K562 (cell line): Measurements from ENCODE around the gene ZNF74.

ENCODE experiments used
- MAFK ChIP-seq: IDR thresholded peaks from 2 replicates; pipeline ENCODE4 v1.6.1; 2011; ENCODE audit warnings: low read length, improper control_type of control experiment
- SMAD3 ChIP-seq: fragments of 450-650 bp; formaldehyde crosslinking; conservative IDR thresholded peaks from 2 replicates; pipeline ENCODE4 v1.4.0; 2020; ENCODE audit warnings: mild to moderate bottlenecking
- SP1 ChIP-seq: sonication (generic); formaldehyde crosslinking; IDR thresholded peaks from 2 replicates; pipeline ENCODE4 v1.8.1; 2022; ENCODE audit warnings: mild to moderate bottlenecking, missing genetic modification reagents
- TF ChIP-seq, protein P1 (sequence below): fragments of 450-650 bp; formaldehyde crosslinking; IDR thresholded peaks from 2 replicates; pipeline ENCODE4 v1.4.0; 2020; ENCODE audit warnings: mild to moderate bottlenecking, moderate library complexity

- TF ChIP-seq MAFK (no peak), SMAD3 (CRISPR knock-in tag) (no peak), SP1 (CRISPR knock-in tag) (no peak)
- TF ChIP-seq, protein P1, sequence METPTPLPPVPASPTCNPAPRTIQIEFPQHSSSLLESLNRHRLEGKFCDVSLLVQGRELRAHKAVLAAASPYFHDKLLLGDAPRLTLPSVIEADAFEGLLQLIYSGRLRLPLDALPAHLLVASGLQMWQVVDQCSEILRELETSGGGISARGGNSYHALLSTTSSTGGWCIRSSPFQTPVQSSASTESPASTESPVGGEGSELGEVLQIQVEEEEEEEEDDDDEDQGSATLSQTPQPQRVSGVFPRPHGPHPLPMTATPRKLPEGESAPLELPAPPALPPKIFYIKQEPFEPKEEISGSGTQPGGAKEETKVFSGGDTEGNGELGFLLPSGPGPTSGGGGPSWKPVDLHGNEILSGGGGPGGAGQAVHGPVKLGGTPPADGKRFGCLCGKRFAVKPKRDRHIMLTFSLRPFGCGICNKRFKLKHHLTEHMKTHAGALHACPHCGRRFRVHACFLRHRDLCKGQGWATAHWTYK (CRISPR knock-in tag), result no peak
Observed at GRCh38 chr22:20424568-20424931, 30.6 kb downstream of the ZNF74 start.
